ENCODE results near the gene SNX13. TPM values are rescaled to one million over a fixed set of nuclear protein-coding genes. Genes with fewer than 3 reads are reported as not detected.

SNX13 gene
- total and polyA plus RNA-seq, 11 donors, result 8.5 to 59.6 (median 48.9) TPM

GRCh38 chr7:17929647-17930395 lies 10.5 kb downstream of the SNX13 start:
- ATAC-seq, result no peak
- Histone ChIP-seq H3K4me1 (peaks cover 0 to 69% (median 42%) of the 10 kb centered on the region in 12 donors), H3K27me3 (no peaks in the 10 kb centered on the region), H3K27ac (no peak overlapping the region), H3K4me3 (no peak overlapping the region), H3K9me3 (no peaks in the 10 kb centered on the region), H3K36me3 (no peaks in the 10 kb centered on the region)
- 80 to 84% (median 81%) methylated on average over 5 of the region's 5 CpGs for WGBS, 4 donors
- intact Hi-C loops (cut with DNase I), result no loop called here
- TF ChIP-seq POLR2A (IDR thresholded peaks at IDR 0.05) (no peak), CTCF (IDR thresholded peaks at IDR 0.05) (no peak)
- DNase-seq, result no peak

- ATAC-seq, result no peak
- DNase-seq, result no peak
- H3K4me3 ChIP-seq, result no peak overlapping the region
- TF ChIP-seq CTCF (IDR thresholded peaks at IDR 0.05) (no peak), POLR2A (IDR thresholded peaks at IDR 0.05) (no peak)
- 49 to 67% (median 55%) methylated on average over 1 of the region's 1 CpG for WGBS, 4 donors
- H3K9me3 ChIP-seq, result no peaks in the 10 kb centered on the region
- no peaks in the 10 kb centered on the region for H3K36me3 ChIP-seq
- no peaks in the 10 kb centered on the region for H3K27me3 ChIP-seq
- intact Hi-C loops (cut with DNase I), result no loop called here
- H3K4me1 ChIP-seq, result peaks cover 3 to 66% (median 34%) of the 10 kb centered on the region in 12 donors
- H3K27ac ChIP-seq, result peak overlapping the region in 1 of 12 donors; percentile 19
These were observed 12.2 kb downstream of the SNX13 start for GRCh38 chr7:17928055-17928454.

- Histone ChIP-seq H3K9me3 (peaks cover 0 to 16% (median 5%) of the 10 kb centered on the region in 12 donors), H3K27ac (no peak overlapping the region), H3K27me3 (no peaks in the 10 kb centered on the region), H3K4me1 (peaks cover 0 to 39% (median 20%) of the 10 kb centered on the region in 12 donors), H3K4me3 (no peak overlapping the region), H3K36me3 (no peaks in the 10 kb centered on the region)
- no peak for TF ChIP-seq CTCF (IDR thresholded peaks at IDR 0.05)
- no peak for TF ChIP-seq POLR2A (IDR thresholded peaks at IDR 0.05)
- intact Hi-C loops (cut with DNase I), result no loop called here
- ATAC-seq (peak in 2 of 4 donors; percentile 36 to 53), DNase-seq (no peak)
- 57 to 85% (median 70%) methylated on average over 1 of the region's 1 CpG for WGBS, 4 donors
These were observed 18.4 kb downstream of the SNX13 start for GRCh38 chr7:17921857-17922416.

- ATAC-seq (no peak), DNase-seq (no peak)
- Histone ChIP-seq H3K27me3 (no peaks in the 10 kb centered on the region), H3K36me3 (no peaks in the 10 kb centered on the region), H3K4me3 (no peak overlapping the region), H3K4me1 (peaks cover 0 to 50% (median 22%) of the 10 kb centered on the region in 12 donors), H3K9me3 (peaks cover 0 to 25% (median 6%) of the 10 kb centered on the region in 12 donors), H3K27ac (no peak overlapping the region)
- intact Hi-C loops (cut with DNase I), result no loop called here
- no peak for TF ChIP-seq CTCF (IDR thresholded peaks at IDR 0.05)
- TF ChIP-seq POLR2A (IDR thresholded peaks at IDR 0.05), result no peak
- 92 to 99% (median 96%) methylated on average over 3 of the region's 3 CpGs for WGBS, 4 donors
These were observed 22.5 kb downstream of the SNX13 start for GRCh38 chr7:17917842-17918241.
